GM21619 (cell line): ENCODE data around the gene FHL2.

Source experiments
- ATAC-seq: cut with Tn5 transposase; IDR thresholded peaks from one replicate; pipeline ENCODE4 v1.9.1; 2021; ENCODE audit not compliant: unreplicated experiment

The FHL2 gene

GRCh38 chr2:105422801-105423200 lies 23.9 kb upstream of the FHL2 start:
- no peak for ATAC-seq

GRCh38 chr2:105421053-105421452 lies 22.2 kb upstream of the FHL2 start:
- ATAC-seq: no peak

- ATAC-seq: no peak
Observed at GRCh38 chr2:105418522-105418921, 19.7 kb upstream of the FHL2 start.

GRCh38 chr2:105417857-105418436 lies 19.1 kb upstream of the FHL2 start:
- ATAC-seq: no peak

- no peak for ATAC-seq
Observed at GRCh38 chr2:105416156-105416555, 17.3 kb upstream of the FHL2 start.

GRCh38 chr2:105415007-105415406 lies 16.2 kb upstream of the FHL2 start:
- no peak for ATAC-seq

GRCh38 chr2:105413206-105413605 lies 14.4 kb upstream of the FHL2 start:
- no peak for ATAC-seq

GRCh38 chr2:105412584-105412983 lies 13.7 kb upstream of the FHL2 start:
- no peak for ATAC-seq

GRCh38 chr2:105411720-105412407 lies 13.0 kb upstream of the FHL2 start:
- no peak for ATAC-seq

- ATAC-seq: no peak
Observed at GRCh38 chr2:105410554-105410953, 11.7 kb upstream of the FHL2 start.

- no peak for ATAC-seq
Observed at GRCh38 chr2:105409717-105410116, 10.9 kb upstream of the FHL2 start.

- no peak for ATAC-seq
Observed at GRCh38 chr2:105407946-105408743, 9.3 kb upstream of the FHL2 start.

- ATAC-seq: no peak
Observed at GRCh38 chr2:105406221-105406620, 7.4 kb upstream of the FHL2 start.

- no peak for ATAC-seq
Observed at GRCh38 chr2:105405291-105405690, 6.4 kb upstream of the FHL2 start.

GRCh38 chr2:105404736-105405135 lies 5.9 kb upstream of the FHL2 start:
- no peak for ATAC-seq

GRCh38 chr2:105403783-105404698 lies 5.2 kb upstream of the FHL2 start:
- no peak for ATAC-seq

- ATAC-seq: no peak
Observed at GRCh38 chr2:105403241-105403782, 4.5 kb upstream of the FHL2 start.

- no peak for ATAC-seq
Observed at GRCh38 chr2:105402809-105403208, 4.0 kb upstream of the FHL2 start.

- no peak for ATAC-seq
Observed at GRCh38 chr2:105401867-105402266, 3.0 kb upstream of the FHL2 start.

- ATAC-seq: no peak
Observed at GRCh38 chr2:105400138-105400540, 1.3 kb upstream of the FHL2 start.
